Thoracic aorta (tissue), 2 donors: ENCODE results near the gene ZMIZ1. TPM values are rescaled to one million over a fixed set of nuclear protein-coding genes. Genes with fewer than 3 reads are reported as not detected.

Source experiments
- ATAC-seq: fragments of 150-250 bp; one replicate; pipeline ENCODE4 v1.8.0; 2017; ENCODE audit warnings: low read depth; ENCODE audit not compliant: insufficient number of reproducible peaks, low FRiP score
- DNase-seq: peaks from one replicate; pipeline ENCODE4 v3.0.0-alpha.2; 2020; ENCODE audit warnings: low spot score
- H3K27ac ChIP-seq, 2 donors: fragments of 200-600 bp; sonication (generic); 1 replicate in 1 of 2; 2 replicates in 1 of 2; pipeline ENCODE4 v1.5.1; 2016; ENCODE audit warnings: mild to moderate bottlenecking in 2 of 2, moderate library complexity in 2 of 2
- H3K27me3 ChIP-seq: fragments of 200-600 bp; sonication (generic); replicated peaks from 2 replicates; pipeline ENCODE4 v1.6.0; 2016; ENCODE audit warnings: mild to moderate bottlenecking; ENCODE audit not compliant: insufficient read depth
- H3K36me3 ChIP-seq: fragments of 200-600 bp; sonication (generic); one replicate; pipeline ENCODE4 v1.5.1; 2016
- H3K4me1 ChIP-seq, 2 donors: fragments of 200-600 bp; sonication (generic); 1 replicate in 1 of 2; 2 replicates in 1 of 2; pipeline versions ENCODE4 v1.5.1 to v1.6.0; 2016; ENCODE audit warnings: low read depth in 2 of 2, mild to moderate bottlenecking in 1 of 2; ENCODE audit not compliant: control insufficient read depth in 1 of 2
- H3K4me3 ChIP-seq: fragments of 200-600 bp; sonication (generic); 2 replicates; pipeline ENCODE4 v1.5.1; 2016; ENCODE audit warnings: mild to moderate bottlenecking
- H3K9me3 ChIP-seq: fragments of 200-600 bp; sonication (generic); 2 replicates; pipeline ENCODE4 v1.5.1; 2016
- total RNA-seq, 2 donors: library from RNA; depleted of rRNA; stranded (reverse); fragments of >200 nt; gene quantifications; one replicate each; pipeline versions ENCODE4 v1.1.0 to v1.2.3, GENCODE V29; 2016
- TF ChIP-seq, protein P1 (sequence below): fragments of 200-600 bp; sonication (generic); IDR thresholded peaks from one replicate; pipeline ENCODE4 v1.5.1; 2019; ENCODE audit warnings: antibody characterized with exemption

Gene ZMIZ1
- total RNA-seq, 2 donors from 2014 or later: 57.8 to 81.6 TPM

GRCh38 chr10:79125092-79125491 lies 56.3 kb downstream of the ZMIZ1 start:
- Histone ChIP-seq H3K27me3 (no peaks in the 10 kb centered on the region), H3K4me3 (no peak overlapping the region), H3K4me1 (peaks cover 15 to 39% of the 10 kb centered on the region in 2 donors), H3K36me3 (peaks cover 4% of the 10 kb centered on the region), H3K27ac (no peak overlapping the region), H3K9me3 (no peaks in the 10 kb centered on the region)
- DNase-seq (no peak), ATAC-seq (no peak)
- TF ChIP-seq, protein P1, sequence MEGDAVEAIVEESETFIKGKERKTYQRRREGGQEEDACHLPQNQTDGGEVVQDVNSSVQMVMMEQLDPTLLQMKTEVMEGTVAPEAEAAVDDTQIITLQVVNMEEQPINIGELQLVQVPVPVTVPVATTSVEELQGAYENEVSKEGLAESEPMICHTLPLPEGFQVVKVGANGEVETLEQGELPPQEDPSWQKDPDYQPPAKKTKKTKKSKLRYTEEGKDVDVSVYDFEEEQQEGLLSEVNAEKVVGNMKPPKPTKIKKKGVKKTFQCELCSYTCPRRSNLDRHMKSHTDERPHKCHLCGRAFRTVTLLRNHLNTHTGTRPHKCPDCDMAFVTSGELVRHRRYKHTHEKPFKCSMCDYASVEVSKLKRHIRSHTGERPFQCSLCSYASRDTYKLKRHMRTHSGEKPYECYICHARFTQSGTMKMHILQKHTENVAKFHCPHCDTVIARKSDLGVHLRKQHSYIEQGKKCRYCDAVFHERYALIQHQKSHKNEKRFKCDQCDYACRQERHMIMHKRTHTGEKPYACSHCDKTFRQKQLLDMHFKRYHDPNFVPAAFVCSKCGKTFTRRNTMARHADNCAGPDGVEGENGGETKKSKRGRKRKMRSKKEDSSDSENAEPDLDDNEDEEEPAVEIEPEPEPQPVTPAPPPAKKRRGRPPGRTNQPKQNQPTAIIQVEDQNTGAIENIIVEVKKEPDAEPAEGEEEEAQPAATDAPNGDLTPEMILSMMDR: no peak

- ATAC-seq: no peak
- no peak overlapping the region for H3K27ac ChIP-seq
- H3K4me3 ChIP-seq: no peak overlapping the region
- H3K9me3 ChIP-seq: no peaks in the 10 kb centered on the region
- peaks cover 4% of the 10 kb centered on the region for H3K36me3 ChIP-seq
- TF ChIP-seq, protein P1: no peak
- peaks cover 15 to 42% of the 10 kb centered on the region in 2 donors for H3K4me1 ChIP-seq
- no peaks in the 10 kb centered on the region for H3K27me3 ChIP-seq
- no peak for DNase-seq
Measured at GRCh38 chr10:79126351-79127080, 57.8 kb downstream of the ZMIZ1 start.

DNA sequence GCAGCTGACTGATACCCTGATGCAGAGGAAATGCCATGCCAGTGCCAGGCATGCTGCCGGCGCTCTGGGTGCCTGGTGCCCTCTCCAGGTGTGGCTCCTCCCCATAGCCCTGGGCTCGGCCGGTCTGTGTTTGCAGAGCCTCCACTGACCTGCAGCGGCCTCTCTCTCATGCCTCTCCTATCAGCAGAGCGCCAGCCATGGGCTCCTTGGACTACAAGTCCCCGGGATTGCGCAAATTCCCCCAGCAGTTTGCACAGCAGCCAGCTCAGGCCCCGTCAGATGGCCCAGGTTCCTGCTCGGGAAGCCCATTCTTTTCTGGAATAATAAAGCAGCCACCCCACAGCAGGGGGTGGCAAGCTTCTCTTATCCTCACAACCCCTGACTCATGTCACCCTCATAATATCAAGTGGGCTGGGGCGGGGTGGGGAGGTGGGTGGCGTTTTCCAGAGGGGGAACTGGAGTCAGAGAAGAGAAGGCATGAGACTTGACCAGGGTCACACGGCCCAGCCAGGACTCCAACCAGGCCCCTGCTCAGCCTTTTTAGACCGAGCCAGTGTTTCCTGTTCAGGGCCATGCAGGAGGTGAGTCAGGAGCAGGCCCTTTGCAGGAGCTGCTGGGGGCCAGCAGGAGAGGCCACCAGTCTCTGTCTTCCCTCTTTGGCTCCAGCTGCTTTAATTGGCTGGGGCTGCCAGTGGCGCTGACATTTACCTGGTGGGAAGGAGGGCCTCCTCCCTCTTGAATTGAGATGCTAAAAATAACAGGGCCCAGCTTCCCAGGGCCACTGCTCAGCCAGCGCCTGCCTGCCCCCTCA lies 58.6 kb downstream of the ZMIZ1 start:
- no peak for ATAC-seq
- H3K9me3 ChIP-seq: no peaks in the 10 kb centered on the region
- no peak overlapping the region for H3K27ac ChIP-seq
- H3K27me3 ChIP-seq: no peaks in the 10 kb centered on the region
- peaks cover 15 to 42% of the 10 kb centered on the region in 2 donors for H3K4me1 ChIP-seq
- no peak overlapping the region for H3K4me3 ChIP-seq
- H3K36me3 ChIP-seq: peaks cover 4% of the 10 kb centered on the region
- TF ChIP-seq, protein P1: no peak
- DNase-seq: no peak

DNA sequence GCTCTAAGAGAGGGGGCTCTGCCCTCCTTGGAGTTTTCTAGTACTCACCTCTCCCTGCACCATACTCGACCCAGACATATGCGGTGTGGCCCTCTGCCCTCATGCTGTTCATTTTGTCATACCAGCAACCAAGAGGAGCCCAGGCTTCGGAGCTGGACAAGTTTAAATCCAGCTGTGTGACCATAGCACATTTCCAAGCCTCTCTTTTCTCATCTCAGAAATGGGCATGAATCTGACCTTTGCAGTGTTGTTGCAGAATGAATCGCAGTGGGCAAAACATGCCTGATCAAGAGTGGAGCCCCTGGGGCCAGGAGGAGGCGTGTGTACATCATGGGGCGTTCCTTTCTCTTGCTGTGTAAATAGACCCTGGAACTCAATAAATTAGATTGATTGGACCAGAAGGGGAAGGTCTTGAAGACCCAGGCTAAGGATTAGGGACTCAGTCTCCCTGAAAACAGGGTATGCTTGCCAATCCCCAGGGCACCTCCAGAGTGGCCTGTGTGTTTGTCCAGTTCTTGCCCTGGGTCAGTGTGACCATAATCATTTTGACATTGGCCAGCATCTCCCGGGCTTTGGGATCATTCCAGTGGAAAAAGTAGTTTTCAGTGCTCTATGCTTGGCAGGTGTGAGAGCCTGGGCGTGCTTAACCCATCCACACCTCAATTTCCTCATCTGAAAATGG lies 59.6 kb downstream of the ZMIZ1 start:
- Histone ChIP-seq H3K4me1 (peaks cover 15 to 42% of the 10 kb centered on the region in 2 donors), H3K9me3 (no peaks in the 10 kb centered on the region), H3K36me3 (peaks cover 4% of the 10 kb centered on the region), H3K4me3 (no peak overlapping the region), H3K27ac (no peak overlapping the region), H3K27me3 (no peaks in the 10 kb centered on the region)
- TF ChIP-seq, protein P1: no peak
- no peak for DNase-seq
- no peak for ATAC-seq

- Histone ChIP-seq H3K4me3 (no peak overlapping the region), H3K9me3 (no peaks in the 10 kb centered on the region), H3K4me1 (peaks cover 15 to 42% of the 10 kb centered on the region in 2 donors), H3K27ac (no peak overlapping the region), H3K36me3 (peaks cover 2% of the 10 kb centered on the region), H3K27me3 (no peaks in the 10 kb centered on the region)
- TF ChIP-seq, protein P1: no peak
- DNase-seq (no peak), ATAC-seq (no peak)
Measured at GRCh38 chr10:79128923-79129305, 60.1 kb downstream of the ZMIZ1 start.
